ENCODE data around the gene COL17A1. TPM values are rescaled to one million over a fixed set of nuclear protein-coding genes. Genes with fewer than 3 reads are reported as not detected.

COL17A1 gene
- total RNA-seq, 1 experiment from 2014 or later, result 1.2 TPM

DNA sequence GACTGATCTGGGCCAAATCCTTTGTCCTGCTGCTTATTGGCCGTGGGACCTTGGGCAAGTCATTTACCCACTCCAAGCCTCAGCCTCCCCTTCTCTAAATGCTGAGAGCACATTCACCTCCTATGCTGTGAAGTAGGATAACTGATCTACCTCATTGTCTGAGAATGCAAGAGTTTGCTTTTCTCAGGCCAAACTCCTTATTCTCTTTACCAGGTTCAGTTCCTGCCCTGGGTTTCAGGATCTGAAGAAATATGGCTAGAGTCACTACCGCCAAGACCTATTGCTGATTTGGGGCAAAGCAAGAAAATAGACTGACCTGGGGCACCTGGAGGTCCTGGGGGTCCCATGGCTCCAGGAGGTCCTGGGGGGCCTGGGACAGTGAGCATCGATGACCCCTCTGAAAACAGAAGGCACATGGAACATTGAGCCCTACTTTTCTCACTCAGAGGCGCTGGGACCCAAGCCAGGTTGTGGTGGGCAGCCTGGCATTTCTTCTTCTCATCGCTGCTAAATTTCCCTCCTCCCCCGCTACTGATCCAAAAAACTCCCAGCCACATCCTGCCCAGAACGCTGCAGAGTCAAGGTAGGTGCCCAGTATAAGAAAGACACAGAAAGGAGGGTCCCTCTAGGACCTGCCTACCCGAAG, 42.4 kb downstream of the COL17A1 start:
- no peaks in the 10 kb centered on the region for H3K79me2 ChIP-seq (ENCODE audit: low read length)
- H3K4me3 ChIP-seq (ENCODE audit: low read length), result no peak overlapping the region
- ChIA-PET POLR2A (ENCODE audit: unreplicated experiment) (no interaction called here), CTCF (no interaction called here)
- no peak overlapping the region for H3K9ac ChIP-seq (ENCODE audit: low read length)
- H4K20me1 ChIP-seq (ENCODE audit: low read length), result no peaks in the 10 kb centered on the region
- H3K36me3 ChIP-seq (ENCODE audit: low read depth, low read length), result no peaks in the 10 kb centered on the region
- ATAC-seq (no peak), DNase-seq (no peak)
- no peak overlapping the region for H3K4me2 ChIP-seq (ENCODE audit: low read length)
- TF ChIP-seq EZH2 (IDR thresholded peaks at IDR 0.05; ENCODE audit: low read length, unreplicated experiment) (no peak), EZH2phosphoT487 (IDR thresholded peaks at IDR 0.05; ENCODE audit: borderline replicate concordance, low read length) (no peak)
- TF ChIP-seq, protein P1, sequence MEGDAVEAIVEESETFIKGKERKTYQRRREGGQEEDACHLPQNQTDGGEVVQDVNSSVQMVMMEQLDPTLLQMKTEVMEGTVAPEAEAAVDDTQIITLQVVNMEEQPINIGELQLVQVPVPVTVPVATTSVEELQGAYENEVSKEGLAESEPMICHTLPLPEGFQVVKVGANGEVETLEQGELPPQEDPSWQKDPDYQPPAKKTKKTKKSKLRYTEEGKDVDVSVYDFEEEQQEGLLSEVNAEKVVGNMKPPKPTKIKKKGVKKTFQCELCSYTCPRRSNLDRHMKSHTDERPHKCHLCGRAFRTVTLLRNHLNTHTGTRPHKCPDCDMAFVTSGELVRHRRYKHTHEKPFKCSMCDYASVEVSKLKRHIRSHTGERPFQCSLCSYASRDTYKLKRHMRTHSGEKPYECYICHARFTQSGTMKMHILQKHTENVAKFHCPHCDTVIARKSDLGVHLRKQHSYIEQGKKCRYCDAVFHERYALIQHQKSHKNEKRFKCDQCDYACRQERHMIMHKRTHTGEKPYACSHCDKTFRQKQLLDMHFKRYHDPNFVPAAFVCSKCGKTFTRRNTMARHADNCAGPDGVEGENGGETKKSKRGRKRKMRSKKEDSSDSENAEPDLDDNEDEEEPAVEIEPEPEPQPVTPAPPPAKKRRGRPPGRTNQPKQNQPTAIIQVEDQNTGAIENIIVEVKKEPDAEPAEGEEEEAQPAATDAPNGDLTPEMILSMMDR (conservative IDR thresholded peaks at IDR 0.05; ENCODE audit: low read depth, low read length), result no peak
- no peaks in the 10 kb centered on the region for H3K27me3 ChIP-seq (ENCODE audit: low read length)
- H3K9me2 ChIP-seq (replicated peaks; ENCODE audit: low read length), result no peaks in the 10 kb centered on the region
- no peaks in the 10 kb centered on the region for H3F3A ChIP-seq (ENCODE audit: low read length, unreplicated experiment)
- no peak overlapping the region for H2AFZ ChIP-seq (ENCODE audit: low read length)
- H3K9me3 ChIP-seq (ENCODE audit: low read length), result no peaks in the 10 kb centered on the region
- no peak overlapping the region for H3K27ac ChIP-seq (ENCODE audit: low read length)
- BruUV-seq (replicated peaks), result no TSS peak
- intact Hi-C loops (cut with micrococcal nuclease), result no loop called here
- no peaks in the 10 kb centered on the region for H3K4me1 ChIP-seq (ENCODE audit: insufficient read depth, low read length)

DNA sequence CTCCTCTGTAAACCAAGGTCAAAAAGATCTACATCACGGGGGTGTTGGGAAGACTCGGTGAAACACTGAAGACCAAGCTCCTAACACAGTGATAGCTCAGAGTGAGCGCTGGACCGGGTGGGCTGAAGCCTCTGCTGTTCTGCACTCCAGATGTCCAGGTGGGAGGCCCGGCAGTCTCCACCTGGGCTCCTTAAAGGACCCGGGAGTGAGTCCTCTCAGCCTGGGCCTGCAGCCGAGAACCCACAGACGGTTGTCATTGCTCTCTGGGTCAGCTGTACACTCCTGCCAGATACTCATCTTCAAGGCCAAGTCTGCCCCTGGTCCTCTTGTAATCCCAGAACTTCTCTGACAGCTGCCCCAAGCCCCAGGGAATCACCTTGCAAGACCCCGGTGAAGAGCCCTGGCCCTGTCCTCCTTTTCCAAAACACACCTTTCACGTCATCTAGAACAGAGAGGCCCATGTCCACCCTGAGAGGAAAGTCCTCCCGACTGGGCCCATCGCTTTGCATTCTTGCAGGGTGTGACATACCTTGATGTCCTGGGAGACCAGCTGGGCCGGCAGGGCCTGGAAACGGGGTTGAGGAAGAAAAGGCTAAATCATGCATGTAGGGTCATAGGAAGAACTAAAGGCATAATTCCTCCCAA, 43.7 kb downstream of the COL17A1 start:
- Histone ChIP-seq H3K79me2 (ENCODE audit: low read length) (no peaks in the 10 kb centered on the region), H4K20me1 (ENCODE audit: low read length) (no peaks in the 10 kb centered on the region), H3K9me3 (ENCODE audit: low read length) (no peaks in the 10 kb centered on the region), H3F3A (ENCODE audit: low read length, unreplicated experiment) (no peaks in the 10 kb centered on the region), H3K9ac (ENCODE audit: low read length) (no peak overlapping the region), H3K4me3 (ENCODE audit: low read length) (no peak overlapping the region), H3K27ac (ENCODE audit: low read length) (no peak overlapping the region), H3K4me1 (ENCODE audit: insufficient read depth, low read length) (no peaks in the 10 kb centered on the region), H3K4me2 (ENCODE audit: low read length) (no peak overlapping the region), H3K9me2 (replicated peaks; ENCODE audit: low read length) (no peaks in the 10 kb centered on the region), H3K27me3 (ENCODE audit: low read length) (no peaks in the 10 kb centered on the region), H2AFZ (ENCODE audit: low read length) (no peak overlapping the region), H3K36me3 (ENCODE audit: low read depth, low read length) (no peaks in the 10 kb centered on the region)
- DNase-seq (no peak), ATAC-seq (no peak)
- BruUV-seq (replicated peaks), result no TSS peak
- intact Hi-C loops (cut with micrococcal nuclease), result no loop called here
- TF ChIP-seq, protein P1 (conservative IDR thresholded peaks at IDR 0.05; ENCODE audit: low read depth, low read length), result no peak
- TF ChIP-seq EZH2phosphoT487 (IDR thresholded peaks at IDR 0.05; ENCODE audit: borderline replicate concordance, low read length) (no peak), EZH2 (IDR thresholded peaks at IDR 0.05; ENCODE audit: low read length, unreplicated experiment) (no peak)
- ChIA-PET CTCF (interaction anchor here (0.6 kb wide), 1 partner anchor 148 kb away, joined by 9 read pairs; no protein-coding TSS in a partner anchor), POLR2A (ENCODE audit: unreplicated experiment) (no interaction called here)
